ENCODE results near the gene HSD17B13.
"Not testable (repeated sequence)": the region's sequence is repeated elsewhere in the genome, so short reads cannot be mapped to it uniquely, and the experiment has no call there.

Gene HSD17B13, protein sequence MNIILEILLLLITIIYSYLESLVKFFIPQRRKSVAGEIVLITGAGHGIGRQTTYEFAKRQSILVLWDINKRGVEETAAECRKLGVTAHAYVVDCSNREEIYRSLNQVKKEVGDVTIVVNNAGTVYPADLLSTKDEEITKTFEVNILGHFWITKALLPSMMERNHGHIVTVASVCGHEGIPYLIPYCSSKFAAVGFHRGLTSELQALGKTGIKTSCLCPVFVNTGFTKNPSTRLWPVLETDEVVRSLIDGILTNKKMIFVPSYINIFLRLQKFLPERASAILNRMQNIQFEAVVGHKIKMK

DNA sequence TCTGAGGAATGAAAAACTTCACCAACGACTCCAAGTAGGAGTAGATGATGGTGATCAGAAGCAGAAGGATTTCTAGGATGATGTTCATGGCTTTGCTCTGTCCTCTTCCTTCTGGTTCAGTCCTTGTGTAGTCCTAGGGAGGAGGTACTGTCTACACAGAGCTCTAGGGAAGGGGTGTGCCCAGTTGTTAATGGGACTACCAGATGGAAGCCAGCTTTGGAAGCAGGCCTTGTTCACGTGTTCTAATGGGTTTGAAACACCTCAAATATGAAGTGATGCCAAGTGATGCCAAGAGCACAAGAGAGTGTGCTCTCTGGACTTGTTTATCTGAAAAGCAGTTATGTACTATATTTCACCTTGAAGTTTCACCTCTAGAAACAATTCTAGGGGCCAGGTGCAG, at the start of gene HSD17B13:
Gene HSD17B13 (minus strand): TSS at position 129 of the 400 bp plus-strand sequence. CDS start 41 bp downstream, at position 88.
- DNase-seq, result peak in 1 of 2 experiments; percentile 11

DNA sequence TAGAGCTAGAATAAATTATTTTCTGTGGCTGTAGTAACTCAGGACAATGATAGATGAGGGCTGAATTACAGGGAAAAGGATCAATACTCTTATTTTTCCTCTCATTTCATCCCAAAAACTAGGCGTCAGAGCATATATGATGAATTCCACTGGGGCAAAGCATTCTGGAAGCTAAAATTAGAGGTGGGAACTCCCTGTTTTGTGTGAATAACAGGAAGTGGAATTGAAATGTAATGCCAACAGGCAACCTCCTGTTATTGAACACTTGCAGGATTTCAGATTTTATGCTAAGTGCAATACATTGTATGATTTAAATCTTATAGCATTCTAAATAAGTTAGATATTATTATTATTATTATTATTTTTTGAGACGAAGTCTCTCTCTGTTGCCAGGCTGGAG, 47.4 kb upstream of the HSD17B13 start:
- DNase-seq, result no peak

DNA sequence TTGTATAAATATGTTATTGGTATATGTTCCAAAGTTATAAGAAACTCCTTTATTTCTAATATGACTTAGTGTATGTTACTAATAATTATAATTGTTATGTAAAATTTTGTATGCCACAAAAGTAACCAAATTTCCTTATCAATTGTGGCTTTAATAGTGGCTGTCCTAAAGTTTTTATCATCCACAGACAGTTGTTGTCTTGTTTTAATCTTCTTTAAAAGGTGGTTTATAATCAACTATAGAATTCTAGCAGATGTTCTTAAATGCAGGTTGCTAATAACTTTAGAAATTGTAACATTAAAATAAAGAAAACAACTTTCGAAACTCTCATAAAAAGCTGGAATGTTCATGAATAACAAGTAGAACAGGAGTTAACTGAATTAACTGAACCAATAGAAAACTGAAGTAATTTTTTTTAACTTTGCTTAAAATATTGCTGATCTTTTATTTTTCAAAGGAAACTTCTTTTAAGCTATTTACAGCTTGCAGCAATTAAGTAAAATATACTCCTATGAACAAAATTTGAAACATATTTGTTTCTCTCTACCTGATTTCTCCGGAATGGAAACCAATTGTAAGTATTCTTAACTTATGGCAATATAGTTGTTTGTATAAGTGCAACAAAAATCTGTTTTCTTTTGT, 44.0 kb upstream of the HSD17B13 start:
- no peak for DNase-seq

DNA sequence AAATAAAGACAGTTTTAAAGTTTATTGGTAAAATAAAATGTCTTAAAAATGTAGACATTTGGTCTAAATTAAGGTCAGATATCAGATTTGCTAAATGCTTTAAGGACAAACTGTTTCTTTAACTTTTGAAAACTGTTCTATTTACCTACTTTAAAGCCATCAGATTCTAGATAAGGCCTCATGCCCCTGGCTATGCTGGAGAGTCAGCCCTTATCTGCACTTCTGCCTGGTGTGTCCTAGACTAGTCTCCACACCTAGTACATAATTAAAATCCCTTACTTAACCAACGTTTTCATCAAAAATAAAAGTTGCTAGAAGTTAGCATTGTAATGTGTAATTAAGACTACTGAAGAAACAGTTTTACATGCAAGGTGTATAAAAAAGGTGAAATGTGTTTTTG, 42.7 kb upstream of the HSD17B13 start:
- no peak for DNase-seq

DNA sequence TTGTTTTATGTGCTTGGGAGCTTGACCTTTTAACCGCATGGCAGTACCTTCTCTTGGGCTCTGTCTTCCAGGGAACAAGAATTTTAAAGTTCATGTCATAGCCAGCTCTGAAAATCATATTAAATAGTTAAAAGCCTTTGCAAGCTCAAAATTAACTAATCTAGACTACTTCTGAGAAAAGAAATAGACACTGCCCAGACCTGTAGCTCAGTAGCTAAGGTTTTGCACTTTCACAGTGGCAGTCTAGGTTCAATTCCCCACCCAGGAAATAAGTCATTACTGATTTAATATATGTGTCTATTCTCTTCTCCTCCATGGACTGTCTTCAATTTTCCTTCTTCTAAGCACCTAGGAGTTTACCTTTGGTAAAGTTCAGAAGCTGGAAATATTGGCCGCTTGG, 40.9 kb upstream of the HSD17B13 start:
- DNase-seq, result no peak

DNA sequence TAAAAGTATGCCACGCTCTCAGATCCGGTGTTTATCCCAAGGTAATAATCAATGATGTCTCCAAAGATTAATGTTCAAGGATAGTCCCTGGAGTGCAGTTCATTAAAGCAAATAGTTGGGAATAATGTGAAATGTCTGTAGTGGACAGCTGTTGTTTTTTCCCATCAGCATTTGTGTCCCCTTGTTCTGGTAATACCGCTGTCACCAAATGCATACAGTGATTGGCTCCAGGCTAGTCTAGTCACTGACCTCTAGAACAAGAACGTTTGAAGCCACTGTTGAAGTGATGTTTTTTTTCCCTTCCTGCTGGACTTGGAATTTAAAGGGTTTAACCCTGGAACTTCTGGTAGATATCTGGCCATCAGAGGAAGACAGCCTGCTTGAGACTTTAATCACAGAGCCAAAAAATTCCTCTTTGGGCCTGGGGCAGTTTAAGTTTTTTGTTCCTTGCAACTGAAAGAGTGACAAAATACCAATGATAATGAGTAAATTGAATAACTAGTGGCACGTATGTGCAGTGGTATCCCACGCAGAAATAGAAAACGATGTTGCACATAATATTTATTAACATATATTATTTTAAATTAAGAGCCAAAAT, 37.8 kb upstream of the HSD17B13 start:
- no peak for DNase-seq

DNA sequence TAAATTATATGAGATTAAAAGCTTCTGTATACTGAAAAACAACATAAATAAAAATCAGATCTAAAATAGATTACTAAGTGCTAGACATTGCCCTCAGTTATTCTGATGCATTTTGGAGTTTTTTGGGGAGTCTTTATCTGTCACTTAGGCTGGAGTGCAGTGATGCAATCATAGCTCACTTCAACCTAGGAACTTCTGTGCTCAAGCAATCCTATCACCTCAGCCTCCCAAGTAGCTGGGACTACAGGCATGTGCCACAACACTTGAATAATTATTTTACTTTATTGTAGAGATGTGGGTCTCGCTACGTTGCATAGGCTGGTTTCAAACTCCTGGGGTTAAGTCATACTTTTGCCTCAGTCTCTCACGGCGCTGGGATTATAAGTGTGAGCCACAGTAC, 36.6 kb upstream of the HSD17B13 start:
- DNase-seq, result no peak

DNA sequence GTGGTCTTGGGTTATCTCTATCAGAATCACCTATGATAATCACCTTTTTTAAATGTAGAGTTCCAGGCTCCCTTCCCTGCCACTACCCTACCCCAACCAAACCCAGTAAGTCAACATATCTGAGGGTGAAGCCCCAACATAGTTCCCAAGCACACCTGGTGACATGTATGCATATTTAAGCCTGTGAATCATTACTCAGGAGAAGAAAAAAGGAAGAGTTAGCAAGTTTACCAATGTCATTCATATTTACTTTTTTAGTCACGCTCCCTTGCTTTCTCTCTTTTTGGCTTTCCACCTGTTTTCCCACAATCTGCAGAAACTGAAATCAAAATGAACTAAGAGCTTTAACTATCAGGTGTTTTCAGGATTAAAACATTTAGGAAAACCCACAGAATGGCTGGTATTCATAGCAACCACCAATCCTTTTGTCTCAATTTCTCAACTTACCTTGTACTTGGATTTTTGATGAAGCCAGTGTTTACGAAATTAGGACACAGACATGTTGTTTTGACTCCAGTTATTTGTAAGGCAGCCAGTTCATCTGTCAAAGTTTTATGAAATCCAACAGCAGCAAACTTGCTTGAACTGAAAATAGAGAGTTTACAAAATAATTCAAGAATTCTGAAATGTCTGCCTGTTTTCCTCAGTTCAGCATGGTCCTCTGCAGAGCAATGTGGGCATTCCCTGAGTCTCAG, 34.3 kb upstream of the HSD17B13 start:
- DNase-seq, result no peak

DNA sequence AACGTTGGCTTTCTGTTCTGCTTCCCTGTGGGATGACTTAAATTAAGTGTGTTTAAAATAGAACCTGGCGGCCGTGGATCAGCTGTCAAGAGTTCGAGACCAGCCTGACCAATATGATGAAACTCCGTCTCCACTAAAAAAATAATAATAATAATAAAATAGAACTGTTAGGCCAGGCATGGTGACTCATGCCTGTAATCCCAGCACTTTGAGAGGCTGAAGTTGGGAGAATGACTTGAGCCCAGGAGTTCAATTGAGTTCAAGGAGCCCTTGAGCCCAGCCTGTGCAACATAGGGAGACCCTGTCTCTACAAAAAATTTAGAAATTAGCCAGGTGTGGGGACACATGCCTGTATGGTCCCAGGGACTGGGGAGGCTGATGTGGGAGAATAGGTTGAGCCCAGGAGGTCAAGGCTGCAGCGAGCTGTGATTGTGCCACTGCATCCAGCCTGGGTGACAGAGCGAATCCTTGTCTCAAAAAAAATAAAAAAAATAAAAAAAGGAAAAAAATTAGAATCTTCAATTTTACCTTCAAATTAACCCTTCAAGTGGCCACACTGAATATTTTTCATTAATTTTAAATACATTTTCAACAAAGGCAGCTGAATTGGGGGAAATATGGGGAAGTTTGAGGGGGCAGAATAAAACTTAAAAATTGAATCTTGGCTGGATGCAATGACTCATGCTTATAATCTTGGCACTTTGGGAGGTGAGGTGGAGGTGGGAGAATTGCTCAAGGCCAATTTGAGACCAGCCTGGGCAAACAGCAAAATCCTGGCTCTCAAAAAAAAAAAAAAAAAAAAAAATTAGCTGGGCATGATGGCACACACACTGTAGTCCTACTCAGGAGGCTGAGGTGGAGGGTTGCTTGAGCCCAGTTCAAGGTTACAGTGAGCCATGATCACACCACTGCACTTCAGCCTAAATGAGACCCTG, 31.8 kb upstream of the HSD17B13 start:
- DNase-seq, result no peak

DNA sequence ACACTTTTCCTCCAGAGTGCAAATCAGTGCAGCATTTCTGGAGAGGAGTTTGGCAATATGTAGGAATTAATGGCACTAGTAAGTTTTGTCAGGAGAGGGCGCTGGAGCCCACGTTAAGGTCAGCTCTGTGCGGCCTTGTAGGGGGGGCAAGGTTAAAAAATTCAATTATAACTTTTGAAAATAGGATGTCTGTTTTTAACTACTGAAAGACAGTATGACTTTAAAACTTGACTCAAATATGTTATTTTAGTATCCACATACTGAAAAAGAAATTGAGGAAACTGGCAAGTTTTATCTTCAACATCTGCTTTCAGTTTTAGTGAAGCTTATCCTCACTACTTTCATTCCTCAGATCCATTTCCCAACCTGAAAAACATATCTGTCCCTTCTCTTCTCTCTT, 30.9 kb upstream of the HSD17B13 start:
- no peak for DNase-seq

DNA sequence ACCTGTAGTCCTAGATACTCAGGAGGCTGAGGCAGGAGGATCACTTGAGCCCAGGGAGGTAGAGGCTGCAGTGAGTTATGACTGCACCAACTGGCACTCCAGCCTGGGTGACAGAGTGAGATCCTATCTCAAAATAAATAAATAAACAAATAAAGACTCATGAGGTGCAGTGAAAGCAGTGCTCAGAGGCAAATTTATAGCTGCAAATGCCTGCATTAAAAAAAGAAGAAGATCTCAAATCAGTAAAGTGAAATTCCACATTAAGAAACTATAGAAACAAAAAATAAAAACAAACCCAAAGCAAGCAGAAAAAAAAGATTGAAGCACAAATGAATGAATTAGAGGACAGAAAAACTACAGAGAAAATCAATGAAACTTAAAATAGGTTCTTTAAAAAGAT, 22.5 kb upstream of the HSD17B13 start:
- no peak for DNase-seq

DNA sequence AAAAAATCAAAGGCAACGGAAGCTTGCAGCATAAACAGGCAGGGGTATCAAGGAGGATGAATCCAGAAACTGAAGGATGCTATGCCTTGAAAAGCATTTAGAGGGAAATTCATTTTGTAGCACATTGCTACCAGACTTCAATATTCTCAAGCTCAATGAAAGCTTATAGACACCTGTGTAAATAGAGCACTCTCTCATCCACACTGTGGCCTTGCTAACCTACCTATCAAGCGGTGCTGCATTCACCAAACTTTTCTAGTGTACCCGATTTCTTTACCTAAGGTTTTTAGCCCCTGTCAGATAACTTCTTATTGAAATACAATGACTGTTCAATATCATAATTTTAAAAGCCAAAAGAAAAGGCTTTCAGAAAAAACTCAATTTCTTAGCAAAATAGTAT, 20.2 kb upstream of the HSD17B13 start:
- DNase-seq, result no peak

DNA sequence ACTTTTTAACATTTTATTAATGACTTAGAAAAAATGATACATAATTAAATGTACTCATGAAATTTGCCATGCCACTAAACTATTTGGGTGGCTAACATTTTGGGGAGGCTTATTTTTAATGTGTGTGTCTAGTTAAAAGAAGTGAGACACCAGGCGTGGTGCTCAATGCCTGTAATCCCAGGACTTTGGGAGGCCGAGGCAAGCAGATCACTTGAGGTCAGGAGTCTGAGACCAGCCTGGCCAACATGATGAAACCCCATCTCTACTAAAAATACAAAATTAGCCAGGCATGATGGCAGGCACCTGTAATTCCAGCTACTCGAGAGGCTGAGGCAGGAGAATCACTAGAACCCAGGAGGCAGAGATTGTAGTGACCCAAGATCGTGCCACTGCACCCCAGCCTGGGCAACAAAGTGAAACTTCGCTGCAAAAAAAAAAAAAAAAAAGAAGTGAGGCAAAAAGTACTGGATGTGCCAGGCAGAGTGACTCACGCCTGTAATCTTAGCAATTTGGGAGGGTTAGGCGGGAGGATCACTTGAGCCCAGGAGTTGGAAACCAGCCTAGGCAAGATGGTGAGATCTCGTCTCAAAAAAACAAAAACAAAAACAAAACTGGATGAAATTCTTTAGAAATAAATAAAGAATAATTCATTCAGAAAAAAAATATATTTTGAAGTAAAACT, 19.4 kb upstream of the HSD17B13 start:
- DNase-seq, result not testable (repeated sequence)

DNA sequence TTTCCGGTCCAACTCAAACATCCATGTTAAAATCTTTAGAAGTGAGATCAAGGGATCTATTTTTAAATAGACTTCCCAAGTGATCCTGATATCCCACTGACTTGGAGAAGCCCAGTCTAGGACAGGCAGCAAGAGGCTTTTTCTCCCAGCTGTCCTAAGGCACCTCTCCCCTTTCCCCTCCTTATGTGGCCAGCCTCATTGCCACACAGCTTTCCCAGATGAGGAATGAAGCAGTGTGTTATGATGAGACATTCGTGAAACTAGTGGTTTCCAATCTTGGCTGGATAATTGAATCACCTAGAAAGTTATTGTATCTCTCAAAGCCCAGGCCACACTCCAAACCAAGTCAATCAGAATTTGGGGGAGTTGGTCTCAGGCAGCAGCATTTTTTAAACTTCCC, 16.8 kb upstream of the HSD17B13 start:
- DNase-seq, result no peak

DNA sequence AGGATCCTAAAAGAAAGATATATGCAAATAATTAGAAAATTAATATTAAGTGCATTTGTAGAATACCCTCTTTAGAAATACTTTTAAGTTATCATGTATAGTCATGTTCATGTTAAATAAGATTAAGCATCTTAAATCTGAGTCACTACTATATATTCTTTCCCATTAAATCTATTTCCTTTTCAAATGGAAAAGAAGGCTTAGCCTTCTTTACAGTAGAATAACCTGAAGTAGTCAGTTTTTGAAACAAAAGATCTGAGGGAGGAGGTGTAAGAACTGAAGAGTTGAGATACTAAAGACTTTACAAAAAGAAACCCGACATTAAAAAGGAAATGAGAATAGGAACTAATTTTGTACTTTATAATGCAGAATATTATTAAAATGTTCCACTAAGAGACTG, 14.7 kb upstream of the HSD17B13 start:
- DNase-seq, result no peak

DNA sequence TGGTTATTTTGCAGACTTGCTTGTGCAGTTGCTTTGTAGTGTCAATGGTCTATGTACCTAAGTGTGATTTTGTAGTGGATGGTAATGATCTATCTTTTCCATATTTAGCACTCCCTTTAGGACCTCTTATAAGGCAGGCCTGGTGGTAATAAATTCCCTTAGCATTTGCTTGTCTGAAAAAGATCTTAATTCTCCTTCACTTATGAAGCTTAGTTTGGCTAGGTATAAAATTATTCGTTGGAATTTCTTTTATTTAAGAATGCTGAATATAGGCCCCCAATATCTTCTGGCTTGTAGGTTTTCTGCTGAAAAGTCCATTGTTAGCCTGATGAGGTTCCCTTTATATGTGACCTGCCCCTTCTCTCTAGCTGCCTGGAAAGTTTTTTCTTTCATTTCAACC, 10.6 kb upstream of the HSD17B13 start:
- no peak for DNase-seq

DNA sequence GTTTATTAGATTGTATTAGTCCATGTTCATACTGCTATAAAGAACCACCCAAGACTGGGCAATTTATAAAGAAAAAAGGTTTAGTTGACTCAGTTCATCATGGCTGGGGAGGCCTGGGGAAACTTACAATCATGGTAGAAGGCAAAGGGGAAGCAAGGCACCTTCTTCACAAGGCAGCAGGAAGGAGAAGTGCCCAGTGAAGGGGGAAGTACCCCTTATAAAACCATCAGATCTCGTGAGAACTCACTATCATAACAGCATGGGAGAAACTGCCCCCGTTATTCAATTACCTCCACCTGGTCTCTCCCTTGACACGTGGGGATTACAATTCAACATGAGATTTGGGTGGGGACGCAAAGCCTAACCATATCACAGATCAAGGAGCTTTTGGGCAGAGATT, 8.1 kb upstream of the HSD17B13 start:
- no peak for DNase-seq

DNA sequence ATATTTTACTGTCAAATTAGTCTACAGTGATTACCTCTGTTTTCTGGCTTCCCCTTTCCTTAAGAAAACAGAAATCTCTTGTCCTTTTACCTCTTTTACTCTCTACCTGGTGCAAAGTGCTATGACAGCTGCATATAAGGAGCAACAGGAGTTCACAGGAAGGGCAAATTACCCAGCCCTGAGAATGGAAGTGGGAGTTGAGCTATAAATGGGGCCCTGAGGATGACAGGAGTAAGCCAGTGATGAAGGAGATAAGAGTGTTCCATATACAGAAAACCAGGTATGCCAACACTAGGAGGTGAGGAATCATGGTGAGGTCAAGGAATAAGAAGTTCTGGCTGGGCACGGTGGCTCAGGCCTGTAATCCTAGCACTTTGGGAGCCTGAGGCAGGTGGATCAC, 4.5 kb upstream of the HSD17B13 start:
- DNase-seq, result no peak

DNA sequence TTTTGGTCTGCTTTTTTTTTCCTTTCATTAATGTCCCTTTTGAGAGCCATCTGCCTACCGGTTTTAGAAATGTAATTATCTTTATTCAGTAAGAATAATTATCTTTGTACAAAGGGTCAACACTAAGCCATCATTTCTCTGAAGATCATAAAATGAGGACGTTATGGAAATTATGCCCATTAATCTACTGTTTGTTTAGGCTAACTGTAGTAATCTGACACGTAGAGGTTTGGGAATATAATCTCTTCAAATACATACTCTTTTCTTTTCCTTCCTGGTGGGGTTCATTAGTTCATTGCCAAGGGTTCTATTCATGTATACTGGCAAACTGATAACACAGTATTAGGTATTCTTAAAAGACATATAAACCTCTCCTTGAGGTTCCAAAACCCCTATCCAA, 3.8 kb upstream of the HSD17B13 start:
- peak; percentile 58 to 77 for DNase-seq

DNA sequence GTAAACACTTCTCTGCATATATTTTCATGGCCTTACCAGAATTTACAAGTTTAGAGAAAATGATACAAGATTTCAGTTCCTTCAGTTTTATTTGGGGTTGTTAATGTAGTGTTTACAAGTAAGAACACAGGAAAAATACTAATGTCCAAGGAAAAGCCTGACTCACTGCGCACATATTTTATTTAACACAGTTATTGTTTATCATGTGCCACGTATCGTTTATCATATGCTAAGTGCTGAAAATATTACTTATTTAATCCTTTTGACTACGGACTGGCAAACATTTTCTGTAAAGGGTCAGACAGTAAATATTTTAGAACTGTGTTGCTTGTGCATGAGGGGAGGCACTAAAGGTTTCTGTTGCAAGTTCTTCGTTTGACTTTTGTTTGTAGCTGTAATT, 794 bp downstream of the HSD17B13 start:
- DNase-seq, result no peak

DNA sequence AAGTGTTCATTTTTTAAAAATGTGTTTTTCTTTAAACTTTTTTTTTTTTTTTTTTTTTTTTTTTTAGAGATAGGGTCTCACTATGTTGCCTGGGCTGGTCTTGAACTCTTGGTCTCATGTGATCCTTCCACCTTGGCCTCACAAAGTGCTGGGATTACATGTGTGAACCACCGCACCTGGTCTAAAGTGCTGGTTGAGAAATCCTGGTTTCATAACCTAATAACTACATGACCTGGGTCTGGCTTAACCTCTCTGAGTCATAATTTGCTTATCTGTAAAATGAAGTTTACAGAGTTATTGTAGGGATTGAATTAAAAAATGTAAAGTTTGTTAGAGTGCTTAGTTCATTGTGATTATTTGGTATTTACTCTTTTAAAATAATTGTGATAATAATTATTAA, 5.2 kb downstream of the HSD17B13 start:
- no peak for DNase-seq

DNA sequence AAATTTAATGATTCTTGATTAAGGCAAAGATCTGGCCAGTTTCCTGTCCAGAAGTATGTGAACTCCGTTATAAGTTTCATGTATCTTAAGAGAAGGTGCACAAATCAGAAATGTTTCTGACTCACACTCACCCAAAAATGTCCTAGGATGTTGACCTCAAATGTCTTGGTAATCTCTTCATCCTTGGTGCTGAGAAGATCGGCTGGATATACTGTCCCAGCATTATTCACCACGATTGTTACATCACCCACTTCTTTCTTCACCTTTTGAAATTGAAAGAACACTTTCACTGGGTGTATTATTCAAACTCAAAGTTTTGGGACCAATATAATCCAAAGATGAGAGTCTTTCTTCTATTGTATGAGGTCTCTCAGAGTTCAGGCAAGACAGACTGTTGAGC, 5.7 kb downstream of the HSD17B13 start:
- no peak for DNase-seq

All from NCI-H1930 (cell line).